IMR-90 (cell line): Measurements from ENCODE around the gene SMARCA2. TPM values are rescaled to one million over a fixed set of nuclear protein-coding genes. Genes with fewer than 3 reads are reported as not detected.

Experiments
- ATAC-seq: fragments of 200-7000 bp; cut with Tn5 transposase; 2 replicates; pipeline ENCODE4 v1.9.1; 2020; ENCODE audit warnings: low read depth, mild to moderate bottlenecking, moderate library complexity
- BruUV-seq: library from RNA; stranded (reverse); fragments of 400-500 nt; replicated peaks from 2 replicates; lab custom pipeline; 2021; lab: Mats Ljungman, UMichigan
- CTCF ChIA-PET: fragments of 300-600 bp; formaldehyde crosslinking; extraction: SDS; loops from one replicate; lab custom pipeline; 2021; ENCODE audit warnings: antibody characterized with exemption; lab: Yijun Ruan, JAX
- POLR2A ChIA-PET: fragments of 300-600 bp; sonication (Branson Sonifier 250); formaldehyde crosslinking; loops from one replicate; lab custom pipeline; 2022; ENCODE audit warnings: antibody characterized with exemption; ENCODE audit not compliant: unreplicated experiment; lab: Charles Lee
- DNase-seq: peaks from one replicate; pipeline ENCODE4 v3.0.0; 2013
- H2AFZ ChIP-seq: replicated peaks from 2 replicates; pipeline ENCODE3; 2013; ENCODE audit warnings: low read length, mild to moderate bottlenecking; ENCODE audit not compliant: poor library complexity
- H2AK5ac ChIP-seq: 2 replicates; pipeline ENCODE4 v1.6.1; 2013; ENCODE audit warnings: low read depth, low read length, inconsistent platforms
- H2AK9ac ChIP-seq: replicated peaks from 2 replicates; pipeline ENCODE3; 2013; ENCODE audit warnings: mild to moderate bottlenecking, low read depth, low read length, moderate library complexity; ENCODE audit not compliant: poor library complexity
- H2BK120ac ChIP-seq: 2 replicates; pipeline ENCODE4 v1.6.1; 2013; ENCODE audit warnings: low read depth, low read length, inconsistent platforms
- H2BK15ac ChIP-seq: 3 replicates; pipeline ENCODE4 v1.6.1; 2013; ENCODE audit warnings: low read depth, low read length, inconsistent platforms
- H2BK20ac ChIP-seq: 2 replicates; pipeline ENCODE4 v1.6.1; 2013; ENCODE audit warnings: low read depth, mild to moderate bottlenecking, inconsistent platforms, low read length, moderate library complexity
- H2BK5ac ChIP-seq: 2 replicates; pipeline ENCODE4 v1.6.1; 2013; ENCODE audit warnings: mild to moderate bottlenecking, low read depth, low read length, inconsistent platforms; ENCODE audit not compliant: poor library complexity, severe bottlenecking
- H3K14ac ChIP-seq: replicated peaks from 2 replicates; pipeline ENCODE4 v1.6.1; 2013; ENCODE audit warnings: low read depth, low read length, inconsistent platforms
- H3K18ac ChIP-seq: 2 replicates; pipeline ENCODE4 v1.6.1; 2013; ENCODE audit warnings: low read depth, low read length, control low read depth
- H3K23ac ChIP-seq: 2 replicates; pipeline ENCODE4 v1.6.1; 2013; ENCODE audit warnings: low read depth, low read length, inconsistent platforms
- H3K27ac ChIP-seq: 2 replicates; pipeline ENCODE4 v1.5.1; 2013; ENCODE audit warnings: mild to moderate bottlenecking, control low read depth, low read length; ENCODE audit not compliant: insufficient read depth
- H3K27me3 ChIP-seq: 2 replicates; pipeline ENCODE4 v1.6.1; 2013; ENCODE audit warnings: low read length; ENCODE audit not compliant: control insufficient read depth, insufficient read depth
- H3K36me3 ChIP-seq: 2 replicates; pipeline ENCODE4 v1.6.1; 2013; ENCODE audit warnings: low read length, mixed read lengths; ENCODE audit not compliant: control insufficient read depth, insufficient read depth
- H3K4ac ChIP-seq: 2 replicates; pipeline ENCODE4 v1.6.1; 2013; ENCODE audit warnings: low read depth, low read length, inconsistent platforms
- H3K4me1 ChIP-seq: 2 replicates; pipeline ENCODE4 v1.6.1; 2013; ENCODE audit warnings: low read length, mixed read lengths; ENCODE audit not compliant: control insufficient read depth, insufficient read depth
- H3K4me2 ChIP-seq: 2 replicates; pipeline ENCODE4 v1.6.1; 2013; ENCODE audit warnings: low read depth, mild to moderate bottlenecking, control low read depth, low read length, moderate library complexity
- H3K4me3 ChIP-seq: 2 replicates; pipeline ENCODE4 v1.5.1; 2013; ENCODE audit warnings: low read depth, mild to moderate bottlenecking, control low read depth, low read length, moderate library complexity; ENCODE audit not compliant: insufficient read depth
- H3K56ac ChIP-seq: 2 replicates; pipeline ENCODE4 v1.6.1; 2013; ENCODE audit warnings: low read length, inconsistent platforms; ENCODE audit not compliant: insufficient read depth; ENCODE audit errors: extremely low read depth
- H3K79me1 ChIP-seq, 2 experiments: 2 replicates each; pipeline ENCODE4 v1.6.1; 2013; ENCODE audit warnings: low read length in 2 of 2, inconsistent platforms in 1 of 2, low read depth in 1 of 2
- H3K9ac ChIP-seq: 2 replicates; pipeline ENCODE4 v1.6.1; 2013; ENCODE audit warnings: low read depth, low read length, control low read depth
- H3K9me1 ChIP-seq: 2 replicates; pipeline ENCODE4 v1.6.1; 2013; ENCODE audit warnings: low read length, inconsistent platforms; ENCODE audit not compliant: insufficient read depth
- H3K9me3 ChIP-seq: 2 replicates; pipeline ENCODE4 v1.6.1; 2013; ENCODE audit warnings: low read length; ENCODE audit not compliant: control insufficient read depth, insufficient read depth
- H4K20me1 ChIP-seq: 2 replicates; pipeline ENCODE4 v1.6.1; 2013; ENCODE audit warnings: low read length, inconsistent platforms; ENCODE audit not compliant: insufficient read depth
- H4K5ac ChIP-seq: 2 replicates; pipeline ENCODE4 v1.6.1; 2013; ENCODE audit warnings: mild to moderate bottlenecking, low read depth, low read length, control low read depth
- H4K8ac ChIP-seq, 2 experiments: 2 replicates each; pipeline ENCODE4 v1.6.1; 2013; ENCODE audit warnings: low read depth in 2 of 2, low read length in 2 of 2, control low read depth in 1 of 2, inconsistent platforms in 1 of 2
- H4K91ac ChIP-seq: 2 replicates; pipeline ENCODE4 v1.6.1; 2013; ENCODE audit warnings: low read depth, low read length, inconsistent platforms; ENCODE audit not compliant: insufficient read depth
- BHLHE40 ChIP-seq: fragments of 150-350 bp; IDR thresholded peaks from 2 replicates; pipeline ENCODE4 v1.6.1; 2016; ENCODE audit warnings: mild to moderate bottlenecking, low read depth, low read length
- CEBPB ChIP-seq: IDR thresholded peaks from 2 replicates; pipeline ENCODE4 v1.6.1; 2012; ENCODE audit warnings: low read depth, low read length, improper control_type of control experiment
- CHD1 ChIP-seq: IDR thresholded peaks from 2 replicates; pipeline ENCODE4 v1.6.1; 2012; ENCODE audit warnings: low read depth, low read length, improper control_type of control experiment
- CTCF ChIP-seq: conservative IDR thresholded peaks from 2 replicates; pipeline ENCODE4 v1.5.1; 2012; ENCODE audit warnings: mild to moderate bottlenecking, low read depth, low read length, improper control_type of control experiment
- ELK1 ChIP-seq: fragments of 150-350 bp; IDR thresholded peaks from 2 replicates; pipeline ENCODE4 v1.6.1; 2016; ENCODE audit warnings: low read depth, mild to moderate bottlenecking, low read length, moderate library complexity, borderline replicate concordance
- FOS ChIP-seq: fragments of 150-350 bp; IDR thresholded peaks from 2 replicates; pipeline ENCODE4 v1.6.1; 2016; ENCODE audit warnings: low read depth, low read length
- MAFK ChIP-seq: IDR thresholded peaks from 2 replicates; pipeline ENCODE4 v1.6.1; 2012; ENCODE audit warnings: low read depth, low read length, improper control_type of control experiment
- MAZ ChIP-seq: IDR thresholded peaks from 2 replicates; pipeline ENCODE4 v1.6.1; 2012; ENCODE audit warnings: low read depth, mild to moderate bottlenecking, low read length, improper control_type of control experiment, moderate library complexity, borderline replicate concordance
- MXI1 ChIP-seq: IDR thresholded peaks from 2 replicates; pipeline ENCODE4 v1.6.1; 2012; ENCODE audit warnings: low read depth, mild to moderate bottlenecking, low read length, moderate library complexity, borderline replicate concordance
- NFE2L2 ChIP-seq: fragments of 150-350 bp; IDR thresholded peaks from 2 replicates; pipeline ENCODE4 v1.6.1; 2016; ENCODE audit warnings: low read depth, mild to moderate bottlenecking, low read length
- POLR2A ChIP-seq: IDR thresholded peaks from 2 replicates; pipeline ENCODE4 v1.6.1; 2012; ENCODE audit warnings: mild to moderate bottlenecking, low read depth, low read length
- RAD21 ChIP-seq: IDR thresholded peaks from 2 replicates; pipeline ENCODE4 v1.6.1; 2012; ENCODE audit warnings: low read length, improper control_type of control experiment
- RCOR1 ChIP-seq: IDR thresholded peaks from 2 replicates; pipeline ENCODE4 v1.6.1; 2012; ENCODE audit warnings: mild to moderate bottlenecking, low read length, improper control_type of control experiment; ENCODE audit not compliant: insufficient replicate concordance
- RFX5 ChIP-seq: IDR thresholded peaks from 2 replicates; pipeline ENCODE4 v1.8.0; 2012; ENCODE audit warnings: low read depth, mild to moderate bottlenecking, low read length, moderate library complexity
- SMC3 ChIP-seq: fragments of 150-350 bp; IDR thresholded peaks from 2 replicates; pipeline ENCODE4 v1.6.1; 2016; ENCODE audit warnings: low read depth, mild to moderate bottlenecking, antibody characterized with exemption, low read length, moderate library complexity
- USF2 ChIP-seq: fragments of 150-350 bp; IDR thresholded peaks from 2 replicates; pipeline ENCODE4 v1.6.1; 2017; ENCODE audit warnings: mild to moderate bottlenecking, antibody characterized with exemption, low read length, low read depth
- WGBS, 2 experiments: methylation state at CpG; one replicate each; pipeline versions ENCODE4 v1.1.5 to v1.1.7; 2013; ENCODE audit warnings: missing lambda C conversion rate in 2 of 2; ENCODE audit not compliant: insufficient read length in 1 of 2; ENCODE audit errors: extremely low coverage in 2 of 2; 5-methylcytosine and 5-hydroxymethylcytosine counted together
- dilution Hi-C: fragments of 300-500 bp; cut with HindIII; formaldehyde crosslinking; loops from one replicate; pipeline ENCODE4 v1.14.3; 2018; ENCODE audit warnings: low sequenced_read_pairs; ENCODE audit not compliant: unreplicated experiment
- in situ Hi-C: fragments of 300-500 bp; cut with MboI; formaldehyde crosslinking; loops from 3 replicates; pipeline ENCODE4 v1.14.3; 2019; ENCODE audit warnings: low sequenced_read_pairs, inconsistent platforms, mixed read lengths
- intact Hi-C: fragments of 100-400 bp; cut with micrococcal nuclease; formaldehyde crosslinking; loops from 2 replicates; pipeline ENCODE4 v1.10.0; 2022
- polyA plus RNA-seq, 3 experiments: library from polyadenylated mRNA; depleted of rRNA; stranded (reverse); fragments of >200 nt; gene quantifications; 2 replicates each; pipeline ENCODE4 v1.2.3, GENCODE V29; 2012; ENCODE audit warnings: low replicate concordance in 1 of 3
- total RNA-seq: library from RNA; depleted of rRNA; stranded (reverse); fragments of >200 nt; gene quantifications from 2 replicates; pipeline ENCODE4 v1.2.3, GENCODE V29; 2012

SMARCA2 gene
- total and polyA plus RNA-seq, 2 of the 4 experiments (the other 2 are of a cell fraction): 25.3 to 26.7 TPM

- H3K27ac ChIP-seq: no peak overlapping the region
- H3K14ac ChIP-seq: no peak overlapping the region
- no peaks in the 10 kb centered on the region for H3K79me1 ChIP-seq
- H2AK9ac ChIP-seq: no peak overlapping the region
- no peak overlapping the region for H4K91ac ChIP-seq
- no peaks in the 10 kb centered on the region for H3K4me1 ChIP-seq
- no peak overlapping the region for H3K9ac ChIP-seq
- H2BK15ac ChIP-seq: no peak overlapping the region
- H4K20me1 ChIP-seq: no peaks in the 10 kb centered on the region
- H3K27me3 ChIP-seq: no peaks in the 10 kb centered on the region
- no peak for TF ChIP-seq USF2
- TF ChIP-seq POLR2A: no peak
- no peak for TF ChIP-seq MAZ
- no peak for TF ChIP-seq SMC3
- no peak for TF ChIP-seq ELK1
- TF ChIP-seq RCOR1: no peak
- TF ChIP-seq BHLHE40: no peak
- TF ChIP-seq CHD1: no peak
- TF ChIP-seq MXI1: no peak
- TF ChIP-seq RFX5: no peak
- TF ChIP-seq NFE2L2: no peak
- no peak for TF ChIP-seq MAFK
- no peak for TF ChIP-seq CTCF
- TF ChIP-seq CEBPB: no peak
- TF ChIP-seq FOS: no peak
- TF ChIP-seq RAD21: no peak
- no peak overlapping the region for H3K56ac ChIP-seq
- ATAC-seq (no peak), DNase-seq (no peak)
- no peak overlapping the region for H2AK5ac ChIP-seq
- CTCF ChIA-PET: no interaction called here
- in situ Hi-C loops: no loop called here
- H3K18ac ChIP-seq: no peak overlapping the region
- dilution Hi-C loops: no loop called here
- POLR2A ChIA-PET: no interaction called here
- no peak overlapping the region for H4K8ac ChIP-seq
- no CpG with 5 or more reads among the region's 1 CpG for WGBS, 2 experiments
- no peak overlapping the region for H2AFZ ChIP-seq
- intact Hi-C loops: no loop called here
- H2BK20ac ChIP-seq: no peak overlapping the region
- H3K4me2 ChIP-seq: no peak overlapping the region
- H2BK120ac ChIP-seq: no peak overlapping the region
- no peak overlapping the region for H3K4ac ChIP-seq
- H3K9me3 ChIP-seq: no peaks in the 10 kb centered on the region
- H3K4me3 ChIP-seq: no peak overlapping the region
- H3K9me1 ChIP-seq: no peaks in the 10 kb centered on the region
- no peak overlapping the region for H3K23ac ChIP-seq
- no peak overlapping the region for H2BK5ac ChIP-seq
- no peak overlapping the region for H4K5ac ChIP-seq
- BruUV-seq: no TSS peak
- H3K36me3 ChIP-seq: no peaks in the 10 kb centered on the region
Observed at GRCh38 chr9:1969160-1969559, 46.0 kb upstream of the SMARCA2 start.
